ENCODE results near the gene HOXC11. TPM values are rescaled to one million over a fixed set of nuclear protein-coding genes. Genes with fewer than 3 reads are reported as not detected.

The HOXC11 gene
- total RNA-seq, 4 donors from 2014 or later = 4.9 to 10.7 (median 6.2) TPM

GRCh38 chr12:53952335-53952694 lies 20.6 kb upstream of the HOXC11 start:
- DNase-seq (ENCODE audit: low spot score in 2 of 2) = no peak
- WGBS, 2 donors = 53 to 60% methylated on average over 13 of the region's 13 CpGs
- no peak for TF ChIP-seq POLR2A (IDR thresholded peaks at IDR 0.05)
- TF ChIP-seq, protein P1, sequence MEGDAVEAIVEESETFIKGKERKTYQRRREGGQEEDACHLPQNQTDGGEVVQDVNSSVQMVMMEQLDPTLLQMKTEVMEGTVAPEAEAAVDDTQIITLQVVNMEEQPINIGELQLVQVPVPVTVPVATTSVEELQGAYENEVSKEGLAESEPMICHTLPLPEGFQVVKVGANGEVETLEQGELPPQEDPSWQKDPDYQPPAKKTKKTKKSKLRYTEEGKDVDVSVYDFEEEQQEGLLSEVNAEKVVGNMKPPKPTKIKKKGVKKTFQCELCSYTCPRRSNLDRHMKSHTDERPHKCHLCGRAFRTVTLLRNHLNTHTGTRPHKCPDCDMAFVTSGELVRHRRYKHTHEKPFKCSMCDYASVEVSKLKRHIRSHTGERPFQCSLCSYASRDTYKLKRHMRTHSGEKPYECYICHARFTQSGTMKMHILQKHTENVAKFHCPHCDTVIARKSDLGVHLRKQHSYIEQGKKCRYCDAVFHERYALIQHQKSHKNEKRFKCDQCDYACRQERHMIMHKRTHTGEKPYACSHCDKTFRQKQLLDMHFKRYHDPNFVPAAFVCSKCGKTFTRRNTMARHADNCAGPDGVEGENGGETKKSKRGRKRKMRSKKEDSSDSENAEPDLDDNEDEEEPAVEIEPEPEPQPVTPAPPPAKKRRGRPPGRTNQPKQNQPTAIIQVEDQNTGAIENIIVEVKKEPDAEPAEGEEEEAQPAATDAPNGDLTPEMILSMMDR (IDR thresholded peaks at IDR 0.05) = no peak
- intact Hi-C loops (cut with DNase I; ENCODE audit: low total_unique reads) = loop anchor here (5.0 kb wide), 1 partner anchor 160 kb away; no protein-coding TSS in a partner anchor
- no peak overlapping the region for H3K4me3 ChIP-seq (ENCODE audit: low read depth, poor library complexity, severe bottlenecking)

GRCh38 chr12:53952871-53953734 lies 19.8 kb upstream of the HOXC11 start:
- no peak for TF ChIP-seq POLR2A (IDR thresholded peaks at IDR 0.05)
- TF ChIP-seq, protein P1 (IDR thresholded peaks at IDR 0.05) = no peak
- DNase-seq (ENCODE audit: low spot score in 2 of 2) = no peak
- 26 to 27% methylated on average over 27 to 36 of the region's 38 CpGs for WGBS, 2 donors
- intact Hi-C loops (cut with DNase I; ENCODE audit: low total_unique reads) = loop anchor here (5.0 kb wide), 1 partner anchor 161 kb away; no protein-coding TSS in a partner anchor
- no peak overlapping the region for H3K4me3 ChIP-seq (ENCODE audit: low read depth, poor library complexity, severe bottlenecking)

- intact Hi-C loops (cut with DNase I; ENCODE audit: low total_unique reads) = loop anchor here (5.0 kb wide), 1 partner anchor 162 kb away; no protein-coding TSS in a partner anchor
- H3K4me3 ChIP-seq (ENCODE audit: low read depth, poor library complexity, severe bottlenecking) = no peak overlapping the region
- no peak for DNase-seq (ENCODE audit: low spot score in 2 of 2)
- no peak for TF ChIP-seq POLR2A (IDR thresholded peaks at IDR 0.05)
- TF ChIP-seq, protein P1 (IDR thresholded peaks at IDR 0.05) = no peak
- 36 to 37% methylated on average over 19 of the region's 19 CpGs for WGBS, 2 donors
Measured at GRCh38 chr12:53953831-53954693, 18.9 kb upstream of the HOXC11 start.

DNA sequence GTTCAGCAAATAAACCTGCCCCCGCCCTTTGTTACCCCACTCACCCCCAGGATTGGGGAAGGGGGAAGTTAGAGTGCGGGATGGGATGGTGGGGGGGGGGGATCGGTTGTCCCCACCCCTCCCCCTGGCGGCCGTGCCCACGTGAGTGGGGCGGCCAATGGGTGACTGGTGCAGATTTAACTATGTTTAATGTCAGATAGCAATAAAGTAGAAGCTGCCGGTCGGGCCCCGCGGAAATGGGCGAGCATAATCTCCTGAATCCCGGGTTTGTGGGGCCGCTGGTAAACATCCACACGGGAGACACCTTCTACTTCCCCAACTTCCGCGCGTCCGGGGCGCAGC lies 18.3 kb upstream of the HOXC11 start, which contains the start of gene HOXC12:
Gene HOXC12, plus strand, starts transcription at position 210 of the 342 bp plus-strand sequence. Its CDS starts 27 bp downstream, at position 237.
- peak within 1 kb of the TSS; percentile 26 for H3K4me3 ChIP-seq (ENCODE audit: low read depth, poor library complexity, severe bottlenecking)
- DNase-seq (ENCODE audit: low spot score in 2 of 2) = no peak
- intact Hi-C loops (cut with DNase I; ENCODE audit: low total_unique reads) = loop anchor here (5.0 kb wide), 1 partner anchor 162 kb away; no protein-coding TSS in a partner anchor
- WGBS, 2 donors = 2 to 9% methylated on average over 20 of the region's 20 CpGs
- TF ChIP-seq, protein P1 (IDR thresholded peaks at IDR 0.05) = no peak
- TF ChIP-seq POLR2A (IDR thresholded peaks at IDR 0.05) = no peak

GRCh38 chr12:53955036-53955775 lies 17.7 kb upstream of the HOXC11 start:
- no peak for TF ChIP-seq POLR2A (IDR thresholded peaks at IDR 0.05)
- TF ChIP-seq, protein P1 (IDR thresholded peaks at IDR 0.05) = no peak
- WGBS, 2 donors = 7 to 10% methylated on average over 35 to 72 of the region's 86 CpGs
- no peak for DNase-seq (ENCODE audit: low spot score in 2 of 2)
- intact Hi-C loops (cut with DNase I; ENCODE audit: low total_unique reads) = no loop called here
- peak overlapping the region; percentile 26 for H3K4me3 ChIP-seq (ENCODE audit: low read depth, poor library complexity, severe bottlenecking)
